ENCODE data around the gene RPL29. TPM values are rescaled to one million over a fixed set of nuclear protein-coding genes. Genes with fewer than 3 reads are reported as not detected.

RPL29 gene
- total RNA-seq, 1 donor from 2014 or later = 1,237 TPM

DNA sequence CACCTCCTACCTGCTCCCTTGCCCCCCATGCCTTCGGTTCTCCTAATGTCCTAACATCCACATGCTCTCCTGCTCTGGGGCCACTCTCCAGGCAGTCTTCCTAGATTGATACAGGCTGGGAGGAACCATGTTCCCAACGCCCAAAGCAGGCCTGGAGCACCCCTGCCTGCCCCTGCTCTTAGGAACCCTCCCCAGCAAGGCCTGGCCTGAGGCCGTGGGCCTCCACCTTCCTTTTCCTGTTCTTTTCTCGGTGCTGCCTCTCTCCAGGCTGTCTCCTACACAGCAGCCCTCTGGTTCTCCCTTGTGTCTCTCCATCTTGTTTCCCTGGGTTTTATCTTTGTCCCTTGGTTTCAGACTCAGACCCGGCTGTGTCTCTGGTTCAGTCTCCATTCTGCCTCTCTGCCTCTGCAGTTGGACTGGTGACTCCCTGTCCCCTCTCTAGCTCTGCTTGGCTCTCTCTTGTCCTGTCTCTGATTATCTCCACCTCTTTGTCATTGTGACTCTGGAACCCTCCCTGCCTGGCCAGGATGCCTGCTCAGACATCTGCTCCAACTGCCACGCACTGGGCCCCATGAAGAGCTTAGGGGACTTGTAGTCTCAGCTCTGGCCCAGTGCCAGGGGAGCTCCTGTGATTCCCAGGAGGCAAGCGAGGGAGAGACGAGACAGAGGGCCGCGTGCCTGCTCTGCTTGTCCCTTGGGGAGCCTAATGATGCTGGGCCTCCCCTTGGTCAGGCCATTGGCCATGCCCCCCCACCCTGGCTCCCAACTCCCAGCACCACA lies 26.0 kb upstream of the RPL29 start:
- H3K4me1 Mint-ChIP-seq = peaks cover 40% of the 10 kb centered on the region
- H3K27ac Mint-ChIP-seq = peak overlapping the region; percentile 77
- no peaks in the 10 kb centered on the region for H3K9me3 Mint-ChIP-seq
- TF ChIP-seq, protein P1, sequence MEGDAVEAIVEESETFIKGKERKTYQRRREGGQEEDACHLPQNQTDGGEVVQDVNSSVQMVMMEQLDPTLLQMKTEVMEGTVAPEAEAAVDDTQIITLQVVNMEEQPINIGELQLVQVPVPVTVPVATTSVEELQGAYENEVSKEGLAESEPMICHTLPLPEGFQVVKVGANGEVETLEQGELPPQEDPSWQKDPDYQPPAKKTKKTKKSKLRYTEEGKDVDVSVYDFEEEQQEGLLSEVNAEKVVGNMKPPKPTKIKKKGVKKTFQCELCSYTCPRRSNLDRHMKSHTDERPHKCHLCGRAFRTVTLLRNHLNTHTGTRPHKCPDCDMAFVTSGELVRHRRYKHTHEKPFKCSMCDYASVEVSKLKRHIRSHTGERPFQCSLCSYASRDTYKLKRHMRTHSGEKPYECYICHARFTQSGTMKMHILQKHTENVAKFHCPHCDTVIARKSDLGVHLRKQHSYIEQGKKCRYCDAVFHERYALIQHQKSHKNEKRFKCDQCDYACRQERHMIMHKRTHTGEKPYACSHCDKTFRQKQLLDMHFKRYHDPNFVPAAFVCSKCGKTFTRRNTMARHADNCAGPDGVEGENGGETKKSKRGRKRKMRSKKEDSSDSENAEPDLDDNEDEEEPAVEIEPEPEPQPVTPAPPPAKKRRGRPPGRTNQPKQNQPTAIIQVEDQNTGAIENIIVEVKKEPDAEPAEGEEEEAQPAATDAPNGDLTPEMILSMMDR (IDR thresholded peaks at IDR 0.05; ENCODE audit: unreplicated experiment) = no peak
- peak; percentile 60 to 69 for DNase-seq (ENCODE audit: low spot score in 2 of 2, unreplicated experiment in 2 of 2)
- no peaks in the 10 kb centered on the region for H3K36me3 Mint-ChIP-seq
- H3K4me3 Mint-ChIP-seq = no peak overlapping the region
- no peaks in the 10 kb centered on the region for H3K27me3 Mint-ChIP-seq (ENCODE audit: low read depth)

DNA sequence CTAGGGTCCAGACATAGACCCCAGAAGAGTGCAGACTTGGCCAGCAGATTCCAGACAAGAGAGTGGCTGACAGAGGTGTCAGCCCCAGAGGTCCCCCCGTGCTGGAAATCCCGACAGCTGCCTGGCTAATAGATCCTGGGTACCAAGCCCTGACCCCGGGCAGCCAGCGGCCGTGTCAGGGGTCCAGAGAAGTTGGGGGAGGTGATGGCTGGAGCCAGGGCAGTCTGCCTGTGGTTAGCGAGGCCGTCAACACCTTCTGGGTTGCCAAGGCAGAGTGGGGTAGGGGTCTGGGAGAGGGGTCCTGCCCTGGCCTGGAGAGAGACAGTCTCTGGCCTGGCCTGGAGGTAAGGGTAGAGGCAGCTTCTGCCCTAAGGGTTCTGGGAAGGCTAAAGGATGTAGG lies 25.1 kb upstream of the RPL29 start:
- Mint-ChIP-seq H3K27ac (no peak overlapping the region), H3K4me3 (no peak overlapping the region), H3K36me3 (no peaks in the 10 kb centered on the region), H3K27me3 (ENCODE audit: low read depth) (no peaks in the 10 kb centered on the region), H3K4me1 (peaks cover 34% of the 10 kb centered on the region), H3K9me3 (no peaks in the 10 kb centered on the region)
- DNase-seq (ENCODE audit: low spot score in 2 of 2, unreplicated experiment in 2 of 2) = no peak
- TF ChIP-seq, protein P1 (IDR thresholded peaks at IDR 0.05; ENCODE audit: unreplicated experiment) = no peak

DNA sequence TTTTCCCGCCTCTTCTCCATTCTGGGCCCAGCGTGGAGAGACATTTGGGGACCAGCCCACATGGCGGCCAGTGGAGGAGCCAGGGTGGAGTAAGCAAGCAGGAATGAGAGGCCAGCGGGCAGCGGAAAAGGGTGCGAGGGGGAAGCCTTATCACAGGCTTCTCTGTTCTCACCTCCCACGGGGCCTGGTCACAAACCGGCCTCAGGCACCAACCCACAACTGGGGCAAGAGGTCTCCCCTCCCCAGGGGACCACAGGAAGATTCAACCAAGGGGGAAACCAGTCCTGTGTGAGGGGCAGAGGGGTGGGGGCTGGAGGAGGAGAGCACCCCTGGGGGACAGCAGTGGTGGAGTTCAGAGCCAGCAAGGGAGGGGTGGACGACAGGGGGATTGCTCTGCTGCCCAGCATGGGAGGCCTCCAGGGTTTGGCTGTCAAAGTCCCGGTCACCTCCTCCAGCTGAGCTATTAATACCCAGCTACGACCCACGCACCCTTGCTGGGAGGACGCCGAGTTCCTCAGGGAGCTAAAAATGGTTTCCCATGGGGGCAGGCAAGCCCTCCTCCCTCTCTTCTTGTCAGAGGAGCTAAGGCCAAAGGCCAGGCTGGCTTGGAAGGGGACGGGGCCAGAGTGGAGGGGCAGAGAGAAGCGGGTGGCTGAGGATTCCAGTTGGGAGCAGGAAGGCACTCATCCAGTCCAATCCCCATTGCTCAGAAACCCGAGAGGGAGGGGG lies 23.8 kb upstream of the RPL29 start:
- DNase-seq (ENCODE audit: low spot score in 2 of 2, unreplicated experiment in 2 of 2) = no peak
- TF ChIP-seq, protein P1 (IDR thresholded peaks at IDR 0.05; ENCODE audit: unreplicated experiment) = no peak
- H3K9me3 Mint-ChIP-seq = no peaks in the 10 kb centered on the region
- peaks cover 30% of the 10 kb centered on the region for H3K4me1 Mint-ChIP-seq
- no peak overlapping the region for H3K4me3 Mint-ChIP-seq
- H3K27me3 Mint-ChIP-seq (ENCODE audit: low read depth) = no peaks in the 10 kb centered on the region
- no peaks in the 10 kb centered on the region for H3K36me3 Mint-ChIP-seq
- H3K27ac Mint-ChIP-seq = no peak overlapping the region

DNA sequence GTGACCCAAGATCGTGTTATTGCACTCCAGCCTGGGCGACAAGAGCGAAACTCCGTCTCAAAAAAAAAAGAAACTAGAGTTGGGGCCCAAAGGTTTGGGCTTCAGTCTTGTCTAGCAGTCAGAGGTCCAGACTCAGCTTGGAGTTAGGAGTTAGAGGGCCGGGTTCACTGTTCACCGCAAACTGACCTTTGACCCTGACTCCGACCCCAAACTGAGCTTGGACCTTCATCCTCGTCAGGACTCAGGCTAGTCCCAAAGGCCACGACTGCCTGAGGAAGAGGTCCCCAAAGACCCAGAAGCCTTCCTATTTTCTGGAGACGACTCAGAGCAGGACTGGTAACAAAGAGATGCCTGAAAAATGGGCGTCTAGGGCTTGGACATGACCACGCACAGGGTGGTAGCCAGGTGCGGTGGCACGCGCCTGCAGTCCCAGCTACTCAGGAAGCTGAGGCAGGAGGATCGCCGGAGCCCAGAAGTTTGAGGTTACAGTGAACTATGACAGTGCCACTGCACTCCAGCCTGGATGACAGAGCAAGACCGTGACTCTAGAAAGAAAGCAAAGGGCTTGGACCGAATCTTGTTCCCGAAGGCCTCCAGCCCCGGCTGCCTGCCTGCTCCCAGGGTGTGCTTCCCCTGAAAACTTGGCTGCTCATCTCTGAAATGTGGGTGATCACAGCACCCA lies 22.8 kb upstream of the RPL29 start:
- Mint-ChIP-seq H3K27ac (no peak overlapping the region), H3K4me3 (no peak overlapping the region), H3K4me1 (peaks cover 22% of the 10 kb centered on the region), H3K9me3 (no peaks in the 10 kb centered on the region), H3K27me3 (ENCODE audit: low read depth) (no peaks in the 10 kb centered on the region), H3K36me3 (no peaks in the 10 kb centered on the region)
- DNase-seq (ENCODE audit: low spot score in 2 of 2, unreplicated experiment in 2 of 2) = no peak
- TF ChIP-seq, protein P1 (IDR thresholded peaks at IDR 0.05; ENCODE audit: unreplicated experiment) = no peak

DNA sequence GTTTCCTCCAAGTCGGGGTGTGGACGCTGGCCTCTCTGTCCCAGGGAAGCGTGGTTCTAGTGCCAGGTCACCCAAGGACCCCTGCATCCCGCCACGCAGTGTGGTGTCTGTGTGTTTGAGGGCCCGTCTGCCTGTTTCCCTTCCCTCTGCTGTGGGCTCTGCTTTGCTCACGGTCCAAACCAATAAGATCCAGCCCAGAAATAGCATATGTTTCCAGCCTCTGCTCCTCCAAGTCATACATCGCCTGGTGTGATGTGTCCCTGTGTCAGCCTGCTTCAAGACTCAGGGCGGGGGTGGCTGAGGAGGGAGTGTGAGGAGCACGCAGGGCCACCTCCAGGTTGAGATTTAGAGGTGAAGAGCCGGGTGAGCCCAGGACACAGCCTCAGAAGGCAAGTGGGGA lies 21.9 kb upstream of the RPL29 start:
- H3K4me1 Mint-ChIP-seq = peaks cover 20% of the 10 kb centered on the region
- DNase-seq (ENCODE audit: low spot score in 2 of 2, unreplicated experiment in 2 of 2) = no peak
- TF ChIP-seq, protein P1 (IDR thresholded peaks at IDR 0.05; ENCODE audit: unreplicated experiment) = no peak
- H3K36me3 Mint-ChIP-seq = no peaks in the 10 kb centered on the region
- no peak overlapping the region for H3K4me3 Mint-ChIP-seq
- no peak overlapping the region for H3K27ac Mint-ChIP-seq
- no peaks in the 10 kb centered on the region for H3K9me3 Mint-ChIP-seq
- no peaks in the 10 kb centered on the region for H3K27me3 Mint-ChIP-seq (ENCODE audit: low read depth)

Measured in mesothelial cell of epicardium (in vitro differentiated cells).